ENCODE measurements around the gene PPP2R2C. TPM values are rescaled to one million over a fixed set of nuclear protein-coding genes. Genes with fewer than 3 reads are reported as not detected.

The PPP2R2C gene
- total and polyA plus RNA-seq, 10 of the 15 experiments (the other 5 are each of a cell fraction or from before 2014, with no cell fraction given) = 0.13 to 0.15 TPM; not detected in 8

DNA sequence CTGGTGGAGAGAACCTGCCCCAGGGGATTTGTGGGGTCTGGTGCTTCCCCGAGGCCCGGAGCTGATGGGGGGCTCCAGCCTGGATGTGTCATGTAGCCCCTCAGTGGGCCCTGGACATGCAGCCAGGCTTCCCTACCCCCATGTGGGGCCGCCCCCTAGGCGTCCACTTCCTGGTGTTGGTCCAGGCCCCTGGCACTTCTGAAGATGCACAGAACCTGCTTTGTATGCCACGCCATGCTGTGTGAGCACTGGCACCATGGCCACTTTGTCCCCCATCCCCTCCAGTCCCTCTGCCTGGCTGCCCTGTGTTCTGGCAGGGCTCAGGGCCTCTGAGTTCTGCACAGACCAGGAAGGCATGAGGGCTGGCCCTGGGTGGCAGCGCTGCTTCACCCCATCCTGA, 173.6 kb downstream of the PPP2R2C start:
- POLR2A ChIA-PET = no interaction called here
- Histone ChIP-seq H3K9ac (ENCODE audit: control insufficient read depth, insufficient read depth, low read length) (no peak overlapping the region), H3K9me3 (replicated peaks; ENCODE audit: control insufficient read depth, insufficient read depth, low read length) (no peaks in the 10 kb centered on the region), H3K36me3 (ENCODE audit: control insufficient read depth in 2 of 2, insufficient read depth in 2 of 2, low read length in 1 of 2) (no peaks in the 10 kb centered on the region), H2AFZ (ENCODE audit: control insufficient read depth, low read depth, low read length) (no peak overlapping the region), H3K4me3 (no peak overlapping the region), H3K4me1 (ENCODE audit: control insufficient read depth, insufficient read depth, low read length) (no peaks in the 10 kb centered on the region), H3K4me2 (ENCODE audit: control insufficient read depth, insufficient read depth) (no peak overlapping the region), H3K27ac (ENCODE audit: control insufficient read depth, insufficient read depth) (no peak overlapping the region), H3K27me3 (replicated peaks in 1 of 2; ENCODE audit: control insufficient read depth in 2 of 2, insufficient read depth in 2 of 2, low read length in 1 of 2) (no peaks in the 10 kb centered on the region), H3K79me2 (ENCODE audit: control insufficient read depth, insufficient read depth, low read length) (no peaks in the 10 kb centered on the region), H4K20me1 (ENCODE audit: control insufficient read depth, insufficient read depth) (no peaks in the 10 kb centered on the region)
- RAD21 ChIA-PET (ENCODE audit: unreplicated experiment) = no interaction called here
- FAIRE-seq (no peak), DNase-seq (ENCODE audit: low read depth, low spot score) (no peak), ATAC-seq (no peak)
- in situ Hi-C loops (cut with MboI) = no loop called here
- SMC1A ChIA-PET (ENCODE audit: uncharacterized antibody, unreplicated experiment) = no interaction called here
- CTCF ChIA-PET = interaction anchor here (1.0 to 2.5 kb wide), 3 partner anchors 28 to 48 kb away, joined by 5 to 7 read pairs (median 5); no protein-coding TSS in a partner anchor
- BruUV-seq (replicated peaks) = no TSS peak
- intact Hi-C loops (cut with micrococcal nuclease; ENCODE audit: unreplicated experiment) = no loop called here
- whole genome bisulfite sequencing (ENCODE audit: insufficient coverage, insufficient replicate concordance, low lambda C conversion rate, missing lambda C conversion rate) = 39% methylated on average over 6 of the region's 6 CpGs
- no peak for TF ChIP-seq ASH2L (IDR thresholded peaks at IDR 0.05; ENCODE audit: borderline replicate concordance, low read depth)
- TF ChIP-seq RB1 (IDR thresholded peaks at IDR 0.05; ENCODE audit: borderline replicate concordance) = no peak
- TF ChIP-seq TCF12 (IDR thresholded peaks at IDR 0.05; ENCODE audit: low read depth, low read length) = no peak

DNA sequence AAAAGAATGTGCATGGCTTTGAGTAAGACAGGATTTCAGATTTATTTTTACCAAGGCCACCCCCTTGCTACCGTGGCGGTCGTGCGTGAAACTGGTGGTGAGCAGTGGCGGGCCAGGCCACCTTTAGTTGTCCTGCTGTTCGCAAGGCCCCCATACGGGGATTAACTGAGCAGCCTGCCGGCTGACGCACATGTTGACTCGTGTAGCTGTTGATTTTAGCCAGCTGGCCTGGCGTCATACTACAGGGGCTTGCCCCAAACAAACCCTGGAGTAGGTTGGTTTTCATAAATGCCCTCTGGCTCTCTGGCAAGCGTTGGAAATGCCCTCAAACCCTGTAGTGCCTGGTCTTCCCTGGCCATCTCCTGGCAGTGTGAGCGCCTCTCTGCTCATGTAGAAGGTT, 174.4 kb downstream of the PPP2R2C start:
- Histone ChIP-seq H3K79me2 (ENCODE audit: control insufficient read depth, insufficient read depth, low read length) (no peaks in the 10 kb centered on the region), H3K4me2 (ENCODE audit: control insufficient read depth, insufficient read depth) (no peak overlapping the region), H3K9me3 (replicated peaks; ENCODE audit: control insufficient read depth, insufficient read depth, low read length) (no peaks in the 10 kb centered on the region), H3K36me3 (ENCODE audit: control insufficient read depth in 2 of 2, insufficient read depth in 2 of 2, low read length in 1 of 2) (no peaks in the 10 kb centered on the region), H2AFZ (ENCODE audit: control insufficient read depth, low read depth, low read length) (no peak overlapping the region), H3K4me1 (ENCODE audit: control insufficient read depth, insufficient read depth, low read length) (no peaks in the 10 kb centered on the region), H3K4me3 (no peak overlapping the region), H3K27ac (ENCODE audit: control insufficient read depth, insufficient read depth) (no peak overlapping the region), H4K20me1 (ENCODE audit: control insufficient read depth, insufficient read depth) (no peaks in the 10 kb centered on the region), H3K27me3 (replicated peaks in 1 of 2; ENCODE audit: control insufficient read depth in 2 of 2, insufficient read depth in 2 of 2, low read length in 1 of 2) (no peaks in the 10 kb centered on the region), H3K9ac (ENCODE audit: control insufficient read depth, insufficient read depth, low read length) (no peak overlapping the region)
- intact Hi-C loops (cut with micrococcal nuclease; ENCODE audit: unreplicated experiment) (no loop called here), in situ Hi-C loops (cut with MboI) (no loop called here)
- no peak for FAIRE-seq
- no peak for DNase-seq (ENCODE audit: low read depth, low spot score)
- no peak for TF ChIP-seq CBFB (IDR thresholded peaks at IDR 0.05; ENCODE audit: low read depth)
- no peak for TF ChIP-seq ZNF24 (IDR thresholded peaks at IDR 0.05)
- no peak for TF ChIP-seq SMAD1 (IDR thresholded peaks at IDR 0.05; ENCODE audit: low read depth, partially characterized antibody)
- no peak for TF ChIP-seq KLF5 (IDR thresholded peaks at IDR 0.05; ENCODE audit: partially characterized antibody)
- no peak for TF ChIP-seq SIN3A (IDR thresholded peaks at IDR 0.05; ENCODE audit: low read depth, low read length)
- no peak for TF ChIP-seq CEBPB (IDR thresholded peaks at IDR 0.05; ENCODE audit: borderline replicate concordance in 1 of 2, low read depth in 2 of 2, low read length in 2 of 2)
- no peak for TF ChIP-seq MXI1 (IDR thresholded peaks at IDR 0.05; ENCODE audit: low read depth, low read length)
- no peak for TF ChIP-seq BACH1 (IDR thresholded peaks at IDR 0.05; ENCODE audit: borderline replicate concordance)
- no peak for TF ChIP-seq ASH2L (IDR thresholded peaks at IDR 0.05; ENCODE audit: borderline replicate concordance, low read depth)
- TF ChIP-seq HDGF (IDR thresholded peaks at IDR 0.05) = no peak
- ChIA-PET RAD21 (ENCODE audit: unreplicated experiment) (no interaction called here), SMC1A (ENCODE audit: uncharacterized antibody, unreplicated experiment) (no interaction called here), POLR2A (interaction anchor here (0.5 kb wide), 1 partner anchor 367 kb away, joined by 3 read pairs; no protein-coding TSS in a partner anchor), CTCF (interaction anchor here (1.0 to 2.5 kb wide), 5 partner anchors 29 to 300 kb away, joined by 3 to 7 read pairs (median 5); no protein-coding TSS in a partner anchor)
- ATAC-seq = no peak
- no TSS peak for BruUV-seq (replicated peaks)
- 63% methylated on average over 13 of the region's 13 CpGs for WGBS (ENCODE audit: insufficient coverage, insufficient replicate concordance, low lambda C conversion rate, missing lambda C conversion rate)

Measured in GM12878 (cell line).